ENCODE measurements around the gene GABBR2. TPM values are rescaled to one million over a fixed set of nuclear protein-coding genes. Genes with fewer than 3 reads are reported as not detected.

GABBR2 gene
- total and polyA plus RNA-seq, 2 experiments from 2014 or later, result 0.89 to 1.3 TPM

GRCh38 chr9:98738741-98739140, 30.0 kb upstream of the GABBR2 start:
- Histone ChIP-seq H3K36me3 (ENCODE audit: insufficient read depth) (peaks cover 8% of the 10 kb centered on the region), H2AFZ (no peak overlapping the region), H3K9me2 (ENCODE audit: insufficient read depth) (0 out of 2 replicates have a peak, but pooled peaks cover 3% of the 10 kb centered on the region), H3K27ac (ENCODE audit: low read depth) (no peak overlapping the region), H3K4me1 (ENCODE audit: insufficient read depth) (no peaks in the 10 kb centered on the region), H3K79me2 (replicated peaks; ENCODE audit: insufficient read depth) (no peaks in the 10 kb centered on the region), H3K4me3 (no peak overlapping the region), H3K27me3 (ENCODE audit: insufficient read depth) (no peaks in the 10 kb centered on the region), H3K4me2 (no peak overlapping the region), H4K20me1 (replicated peaks; ENCODE audit: insufficient read depth) (no peaks in the 10 kb centered on the region), H3F3A (replicated peaks; ENCODE audit: low read depth) (no peaks in the 10 kb centered on the region)
- H3K27ac Mint-ChIP-seq, result no peak overlapping the region
- H3K36me3 Mint-ChIP-seq (ENCODE audit: low read depth), result peaks cover 39% of the 10 kb centered on the region
- ATAC-seq (no peak), DNase-seq (ENCODE audit: low spot score) (no peak)
- H3K4me3 Mint-ChIP-seq, result no peak overlapping the region
- no peaks in the 10 kb centered on the region; the same call in 1 of the 3 replicates for H3K4me1 Mint-ChIP-seq
- TF ChIP-seq ZNF114 (CRISPR knock-in tag; IDR thresholded peaks at IDR 0.05) (no peak), ZNF331 (CRISPR knock-in tag; IDR thresholded peaks at IDR 0.05; ENCODE audit: low read depth) (no peak), NANOG (IDR thresholded peaks at IDR 0.05; ENCODE audit: borderline replicate concordance) (no peak), JUNB (IDR thresholded peaks at IDR 0.05; ENCODE audit: unreplicated experiment) (no peak), POLR2AphosphoS5 (IDR thresholded peaks at IDR 0.05; ENCODE audit: low read depth) (no peak), CTCF (conservative IDR thresholded peaks at IDR 0.05; ENCODE audit: low read depth in 2 of 2) (no peak), REST (IDR thresholded peaks at IDR 0.05; ENCODE audit: unreplicated experiment) (no peak), CREB1 (CRISPR knock-in tag; IDR thresholded peaks at IDR 0.05; ENCODE audit: low read depth) (no peak), STAT1 (IDR thresholded peaks at IDR 0.05; ENCODE audit: unreplicated experiment) (no peak), EZH2phosphoT487 (IDR thresholded peaks at IDR 0.05; ENCODE audit: unreplicated experiment) (no peak), ZNF462 (CRISPR knock-in tag; IDR thresholded peaks at IDR 0.05) (no peak), EZH2 (IDR thresholded peaks at IDR 0.05; ENCODE audit: low read depth, unreplicated experiment) (no peak)
- TF ChIP-seq, protein P1, sequence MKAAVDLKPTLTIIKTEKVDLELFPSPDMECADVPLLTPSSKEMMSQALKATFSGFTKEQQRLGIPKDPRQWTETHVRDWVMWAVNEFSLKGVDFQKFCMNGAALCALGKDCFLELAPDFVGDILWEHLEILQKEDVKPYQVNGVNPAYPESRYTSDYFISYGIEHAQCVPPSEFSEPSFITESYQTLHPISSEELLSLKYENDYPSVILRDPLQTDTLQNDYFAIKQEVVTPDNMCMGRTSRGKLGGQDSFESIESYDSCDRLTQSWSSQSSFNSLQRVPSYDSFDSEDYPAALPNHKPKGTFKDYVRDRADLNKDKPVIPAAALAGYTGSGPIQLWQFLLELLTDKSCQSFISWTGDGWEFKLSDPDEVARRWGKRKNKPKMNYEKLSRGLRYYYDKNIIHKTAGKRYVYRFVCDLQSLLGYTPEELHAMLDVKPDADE (IDR thresholded peaks at IDR 0.05), result no peak
- H3K27me3 Mint-ChIP-seq (ENCODE audit: insufficient read depth, low read depth, poor library complexity), result peaks cover 7% of the 10 kb centered on the region
- H3K9me3 Mint-ChIP-seq, result peaks cover 15% of the 10 kb centered on the region

Data from GM23338 (cell line).